ENCODE measurements around the gene NALCN.

DNA sequence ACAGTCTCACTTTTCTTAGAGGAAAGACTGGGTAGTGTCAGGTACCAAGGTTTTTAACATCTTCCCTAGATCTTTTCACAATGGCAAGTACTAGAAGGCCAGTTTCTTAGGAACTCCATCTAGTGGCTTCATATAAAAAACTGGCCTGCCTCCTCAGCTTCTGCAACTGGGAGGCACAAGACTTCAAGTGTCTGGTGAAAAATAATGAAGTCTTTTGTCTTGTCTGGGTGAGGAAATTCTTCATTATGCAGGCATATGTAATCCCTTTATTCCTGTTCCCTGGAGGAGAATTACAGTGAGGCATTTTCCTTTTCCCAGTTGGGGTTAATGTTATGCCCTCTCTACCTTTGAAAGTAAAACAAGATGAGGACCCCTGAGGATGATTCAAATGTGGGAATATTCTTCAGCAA is 300.5 kb downstream of the NALCN start:
- TF ChIP-seq EZH2 (IDR thresholded peaks at IDR 0.05; ENCODE audit: borderline replicate concordance) (no peak), CTCF (IDR thresholded peaks at IDR 0.05; ENCODE audit: poor library complexity) (peak; percentile 32), EZH2phosphoT487 (IDR thresholded peaks at IDR 0.05; ENCODE audit: low read depth, severe bottlenecking, unreplicated experiment) (no peak)

Data from hepatocyte (in vitro differentiated cells).